C4-2B (cell line): ENCODE results near the gene ZNF584.
"Not testable (repeated sequence)": the region's sequence is repeated elsewhere in the genome, so short reads cannot be mapped to it uniquely, and the experiment has no call there.

Experiments used
- H3K27ac ChIP-seq: fragments of 450-650 bp; 2 replicates; pipeline ENCODE4 v1.5.1; 2017
- ZFX ChIP-seq: fragments of 450-650 bp; IDR thresholded peaks from 2 replicates; pipeline ENCODE4 v1.6.1; 2017
- TF ChIP-seq, protein P1 (sequence below): fragments of 450-650 bp; conservative IDR thresholded peaks from 2 replicates; pipeline ENCODE4 v1.5.1; 2017; ENCODE audit warnings: mild to moderate bottlenecking

Gene ZNF584

DNA sequence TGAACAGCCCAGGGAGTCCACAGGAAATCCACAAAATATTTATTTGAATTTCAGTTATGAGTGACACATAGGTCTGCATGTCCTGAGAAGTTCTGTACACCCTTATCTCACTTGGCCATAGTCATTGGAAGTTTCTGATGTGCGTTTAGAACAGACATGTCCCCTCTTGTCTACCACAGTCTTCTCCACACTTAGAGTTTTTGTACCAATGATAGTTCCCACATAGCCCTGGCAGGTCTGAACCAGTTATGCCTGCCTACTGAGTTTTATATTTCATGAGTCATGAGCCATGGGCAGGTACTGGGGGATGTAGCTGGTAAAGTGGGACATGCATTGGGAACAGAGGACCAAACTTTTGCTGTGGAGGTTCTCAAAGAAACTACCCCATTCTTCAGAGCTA lies 20.2 kb downstream of the ZNF584 start:
- no peak for TF ChIP-seq ZFX
- TF ChIP-seq, protein P1, sequence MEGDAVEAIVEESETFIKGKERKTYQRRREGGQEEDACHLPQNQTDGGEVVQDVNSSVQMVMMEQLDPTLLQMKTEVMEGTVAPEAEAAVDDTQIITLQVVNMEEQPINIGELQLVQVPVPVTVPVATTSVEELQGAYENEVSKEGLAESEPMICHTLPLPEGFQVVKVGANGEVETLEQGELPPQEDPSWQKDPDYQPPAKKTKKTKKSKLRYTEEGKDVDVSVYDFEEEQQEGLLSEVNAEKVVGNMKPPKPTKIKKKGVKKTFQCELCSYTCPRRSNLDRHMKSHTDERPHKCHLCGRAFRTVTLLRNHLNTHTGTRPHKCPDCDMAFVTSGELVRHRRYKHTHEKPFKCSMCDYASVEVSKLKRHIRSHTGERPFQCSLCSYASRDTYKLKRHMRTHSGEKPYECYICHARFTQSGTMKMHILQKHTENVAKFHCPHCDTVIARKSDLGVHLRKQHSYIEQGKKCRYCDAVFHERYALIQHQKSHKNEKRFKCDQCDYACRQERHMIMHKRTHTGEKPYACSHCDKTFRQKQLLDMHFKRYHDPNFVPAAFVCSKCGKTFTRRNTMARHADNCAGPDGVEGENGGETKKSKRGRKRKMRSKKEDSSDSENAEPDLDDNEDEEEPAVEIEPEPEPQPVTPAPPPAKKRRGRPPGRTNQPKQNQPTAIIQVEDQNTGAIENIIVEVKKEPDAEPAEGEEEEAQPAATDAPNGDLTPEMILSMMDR, result no peak
- no peak overlapping the region for H3K27ac ChIP-seq

DNA sequence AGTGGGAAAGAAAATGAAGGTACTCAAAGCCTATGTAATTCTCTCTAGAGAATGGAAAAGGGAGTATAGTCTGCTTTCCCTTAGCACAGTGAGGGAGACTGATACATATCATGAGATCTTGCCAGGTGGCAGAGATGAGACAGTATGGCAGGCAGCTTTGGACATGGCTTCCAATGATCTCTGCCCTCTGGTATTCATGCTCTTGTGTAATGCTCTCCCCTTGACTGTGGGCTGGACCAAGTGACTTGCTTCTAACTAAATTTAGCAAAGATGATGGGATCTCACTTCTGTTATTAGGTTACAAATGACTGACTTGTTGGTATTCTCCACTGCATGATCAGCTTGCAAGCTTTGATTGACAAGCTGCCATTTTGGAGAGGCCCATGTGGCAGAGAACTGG lies 21.3 kb downstream of the ZNF584 start:
- TF ChIP-seq, protein P1, result no peak
- no peak for TF ChIP-seq ZFX
- no peak overlapping the region for H3K27ac ChIP-seq

DNA sequence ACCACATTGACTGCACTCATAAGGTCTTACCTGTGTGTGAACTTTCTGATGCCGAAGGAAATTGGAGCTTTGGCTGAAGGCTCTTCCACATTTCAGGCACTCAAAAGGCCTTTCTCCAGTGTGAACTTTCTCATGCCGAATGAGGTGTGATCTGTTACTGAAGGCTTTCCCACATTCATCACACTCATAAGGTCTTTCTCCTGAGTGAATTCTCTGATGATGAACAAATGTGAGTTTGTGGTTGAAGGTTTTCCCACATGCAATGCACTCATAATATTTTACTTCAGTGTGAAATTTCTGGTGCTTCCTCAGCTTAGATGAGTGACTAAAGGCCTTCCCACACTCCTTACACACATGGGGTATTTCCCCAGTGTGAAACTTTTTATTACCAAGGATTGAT lies 25.8 kb downstream of the ZNF584 start:
- no peak overlapping the region for H3K27ac ChIP-seq
- TF ChIP-seq ZFX, result no peak
- TF ChIP-seq, protein P1, result no peak

DNA sequence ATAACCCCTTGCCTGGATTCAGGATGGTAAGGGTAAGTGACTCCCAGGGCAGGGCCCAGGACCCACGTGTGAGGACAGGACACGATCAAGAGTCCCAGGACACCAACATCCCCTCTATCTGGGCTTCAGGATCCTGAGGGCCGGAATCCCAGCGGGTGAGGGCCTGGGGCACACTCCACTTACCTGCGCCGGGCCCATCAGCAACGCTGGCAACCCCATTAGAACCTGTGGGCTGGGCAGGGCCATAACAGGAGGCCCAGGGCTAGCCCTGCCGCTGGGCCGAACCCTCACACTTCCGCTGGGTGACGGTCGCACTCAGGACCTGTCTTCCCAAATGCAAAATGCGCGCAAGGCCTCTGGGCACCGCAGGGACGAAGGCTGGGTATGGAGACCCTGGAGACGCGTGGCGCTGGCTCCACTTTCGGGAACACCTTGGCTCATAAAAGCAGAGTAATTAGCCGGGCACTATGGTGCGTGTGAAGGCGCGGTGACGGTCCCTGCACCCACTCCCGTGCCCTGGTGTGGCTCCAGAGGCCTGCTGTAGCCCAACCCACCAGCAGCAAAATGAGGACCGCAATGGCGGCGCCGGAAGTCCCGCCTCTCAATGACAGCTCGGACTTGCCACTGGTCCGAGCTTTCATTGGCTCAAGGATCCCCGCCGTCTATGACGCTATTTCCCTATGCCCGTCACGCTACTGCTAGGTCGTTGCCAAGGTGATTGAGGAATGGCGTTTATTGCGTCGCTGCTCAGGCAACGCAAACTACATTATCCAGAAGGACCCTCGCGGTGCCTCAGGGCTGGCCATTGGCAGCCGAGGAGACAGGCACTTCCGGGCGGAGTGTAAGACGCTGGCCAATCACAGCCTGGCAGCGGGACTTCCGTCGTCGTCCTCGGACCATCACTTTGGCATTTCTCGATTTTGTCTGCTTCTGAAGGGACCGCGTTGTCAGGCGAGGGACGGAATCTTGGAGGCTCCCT lies 31.4 kb downstream of the ZNF584 start, which contains the start of gene ZNF132:
ZNF132 (minus strand) TSS at position 578 of the 979 bp plus-strand sequence; CDS start at position 246, 332 bp downstream.
- TF ChIP-seq, protein P1, result no peak
- no peak for TF ChIP-seq ZFX
- H3K27ac ChIP-seq, result no peak within 1 kb of the TSS; the same call in 1 of the 2 replicates

DNA sequence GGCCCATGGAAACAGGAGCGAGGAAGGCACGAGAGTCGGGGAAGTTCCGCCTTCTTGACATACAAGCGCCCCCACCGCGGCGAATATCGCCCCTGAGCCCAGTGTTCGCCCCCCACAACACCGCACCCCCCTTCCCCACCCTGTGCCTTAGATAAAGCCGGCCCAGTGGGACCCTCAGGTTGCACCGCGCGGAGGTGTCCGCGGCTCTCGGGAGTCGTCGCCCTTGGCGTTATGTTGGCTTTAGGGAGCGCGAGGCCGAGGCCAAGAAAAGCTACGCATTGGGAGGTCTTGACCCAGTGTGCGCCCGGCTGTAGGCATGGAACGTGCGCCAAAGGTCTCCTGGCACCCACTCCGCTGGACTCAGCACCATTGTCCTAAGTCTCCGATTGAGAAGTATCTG lies 32.1 kb downstream of the ZNF584 start:
- H3K27ac ChIP-seq, result no peak overlapping the region
- TF ChIP-seq, protein P1, result no peak
- TF ChIP-seq ZFX, result no peak

DNA sequence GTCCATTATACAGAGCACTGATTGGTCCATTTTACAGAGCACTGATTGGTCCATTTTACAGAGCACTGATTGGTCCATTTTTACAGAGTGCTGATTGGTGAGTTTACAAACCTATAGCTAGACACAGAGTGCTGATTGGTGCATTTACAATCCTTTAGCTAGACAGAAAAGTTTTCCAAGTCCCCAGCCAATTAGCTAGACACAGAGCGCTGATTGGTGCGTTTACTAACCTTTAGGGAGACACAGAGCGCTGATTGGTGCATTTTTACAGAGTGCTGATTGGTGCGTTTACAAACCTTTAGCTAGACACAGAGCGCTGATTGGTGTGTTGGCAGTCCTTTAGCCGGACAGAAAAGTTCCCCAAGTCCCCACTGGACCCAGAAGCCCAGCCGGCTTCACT lies 34.5 kb downstream of the ZNF584 start:
- H3K27ac ChIP-seq, result not testable (repeated sequence)

DNA sequence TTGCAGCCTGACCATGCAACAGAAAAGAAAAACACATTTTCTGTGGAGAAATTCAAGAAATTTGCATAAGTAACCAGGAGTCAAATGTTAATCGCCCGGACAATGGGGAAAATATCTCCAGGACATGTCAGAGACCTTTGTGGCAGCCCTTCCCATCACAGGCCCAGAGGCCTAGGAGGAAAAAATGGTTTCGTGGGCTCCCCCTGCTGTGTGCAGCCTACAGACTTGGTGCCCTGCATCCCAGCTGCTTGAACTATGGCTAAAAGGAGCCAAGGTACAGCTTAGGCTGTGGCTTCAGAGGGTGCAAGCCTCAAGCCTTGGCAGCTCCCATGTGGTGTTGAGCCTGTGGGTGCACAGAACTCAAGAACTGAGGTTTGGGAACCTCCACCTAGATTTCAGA lies 40.4 kb downstream of the ZNF584 start:
- H3K27ac ChIP-seq, result not testable (repeated sequence)

DNA sequence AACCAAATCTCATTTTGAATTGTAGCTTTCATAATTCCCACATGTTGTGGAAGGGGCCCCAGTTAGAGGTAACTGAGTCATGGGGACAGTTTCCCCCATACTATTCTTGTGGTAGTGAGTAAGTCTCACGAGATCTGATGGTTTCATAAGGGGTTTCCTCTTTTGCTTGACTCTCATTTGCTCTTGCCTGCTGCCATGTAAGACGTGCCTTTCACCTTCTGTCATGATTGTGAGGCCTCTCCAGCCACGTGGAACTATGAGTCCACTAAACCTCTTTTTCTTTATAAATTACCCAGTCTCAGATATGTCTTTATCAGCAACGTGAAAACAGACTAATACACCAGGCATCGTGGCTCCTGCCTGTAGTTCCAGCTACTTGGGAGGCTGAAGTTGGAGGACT lies 41.5 kb downstream of the ZNF584 start:
- H3K27ac ChIP-seq, result not testable (repeated sequence)

DNA sequence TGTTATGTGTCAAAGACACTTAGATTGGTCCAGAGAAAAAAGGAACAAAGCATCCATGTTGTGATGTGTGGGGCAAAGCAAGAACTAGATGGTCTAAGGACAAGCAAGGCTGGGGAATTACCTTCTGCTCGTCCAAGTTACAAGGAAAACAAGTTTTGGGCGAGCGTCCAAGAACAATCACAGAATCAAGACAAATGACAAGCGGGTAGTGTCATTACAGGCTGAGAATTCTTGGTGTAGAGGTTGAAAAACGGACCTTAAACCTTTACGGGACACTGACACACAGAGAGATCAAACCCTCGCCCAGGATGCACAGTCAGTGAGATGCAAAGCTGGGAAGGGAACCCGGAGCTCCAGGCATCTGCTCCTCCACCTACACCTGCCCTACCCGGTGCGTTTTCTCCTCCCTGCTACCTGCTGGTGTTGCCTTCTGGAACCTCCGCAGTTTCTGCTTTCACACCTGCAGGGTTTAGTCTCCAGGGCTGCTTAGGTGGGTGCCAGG lies 42.5 kb downstream of the ZNF584 start:
- peak overlapping the region; percentile 81 for H3K27ac ChIP-seq
- TF ChIP-seq ZFX, result no peak
- TF ChIP-seq, protein P1, result no peak
